Sigmoid colon (tissue), 4 donors: Measurements from ENCODE around the gene TCEANC2.

Experiments used
- CTCF ChIP-seq, 4 experiments: fragments of 450-650 bp in 3 of 4; fragments of 200-600 bp in 1 of 4; IDR thresholded peaks; one replicate each; pipeline ENCODE4 v1.5.1; 2016 to 2019; ENCODE audit warnings: antibody characterized with exemption in 4 of 4, mild to moderate bottlenecking in 3 of 4, moderate library complexity in 2 of 4
- EP300 ChIP-seq, 4 donors: sonication (generic); formaldehyde crosslinking; IDR thresholded peaks; one replicate each; pipeline ENCODE4 v1.6.1; 2017; ENCODE audit warnings: antibody characterized with exemption in 4 of 4
- POLR2A ChIP-seq, 2 donors: fragments of 450-650 bp; IDR thresholded peaks; one replicate each; pipeline ENCODE4 v1.6.1; 2016; ENCODE audit warnings: antibody characterized with exemption in 2 of 2, mild to moderate bottlenecking in 2 of 2, moderate library complexity in 2 of 2

- no peak for TF ChIP-seq CTCF (IDR thresholded peaks at IDR 0.05)
- no peak for TF ChIP-seq POLR2A (IDR thresholded peaks at IDR 0.05)
- no peak for TF ChIP-seq EP300 (IDR thresholded peaks at IDR 0.05)
Measured at GRCh38 chr1:54064299-54064698, 10.9 kb downstream of the TCEANC2 start.
